HepG2 (cell line): Measurements from ENCODE around the gene STIP1. TPM values are rescaled to one million over a fixed set of nuclear protein-coding genes. Genes with fewer than 3 reads are reported as not detected.
A peak's percentile ranks its signal among the peaks of the same experiment; 100 is the strongest.

ENCODE experiments used
- CENPX ChIP-seq: sonication (generic); formaldehyde crosslinking; IDR thresholded peaks from 2 replicates; pipeline ENCODE4 v1.9.0; 2021; ENCODE audit warnings: mild to moderate bottlenecking, missing genetic modification reagents, moderate library complexity
- CHD4 ChIP-seq: fragments of 200-600 bp; sonication (generic); IDR thresholded peaks from 2 replicates; pipeline ENCODE4 v1.7.0; 2017; ENCODE audit warnings: mild to moderate bottlenecking, low read length, borderline replicate concordance
- EHMT2 ChIP-seq: fragments of 200-600 bp; sonication (generic); IDR thresholded peaks from 2 replicates; pipeline ENCODE4 v1.7.0; 2017; ENCODE audit warnings: antibody characterized with exemption, low read depth, low read length, borderline replicate concordance
- ELF3 ChIP-seq: IDR thresholded peaks from 2 replicates; pipeline ENCODE4 v1.6.1; 2016; ENCODE audit warnings: missing genetic modification reagents, missing compliant biosample characterization
- IKZF4 ChIP-seq: sonication (generic); formaldehyde crosslinking; IDR thresholded peaks from 2 replicates; pipeline ENCODE4 v1.5.1; 2020; ENCODE audit warnings: borderline replicate concordance, mild to moderate bottlenecking, low read depth, missing genetic modification reagents; ENCODE audit errors: not compliant biosample characterization
- KDM5A ChIP-seq: fragments of 200-600 bp; sonication (generic); IDR thresholded peaks from 2 replicates; pipeline ENCODE4 v1.7.0; 2018; ENCODE audit warnings: antibody characterized with exemption, mild to moderate bottlenecking, low read length, borderline replicate concordance
- KMT2A ChIP-seq: sonication (generic); formaldehyde crosslinking; IDR thresholded peaks from 2 replicates; pipeline ENCODE4 v1.4.0; 2020; ENCODE audit warnings: missing genetic modification reagents
- KMT2B ChIP-seq: IDR thresholded peaks from 2 replicates; pipeline ENCODE4 v1.6.1; 2016; ENCODE audit warnings: missing genetic modification reagents, missing compliant biosample characterization
- LCORL ChIP-seq, 2 experiments: fragments of 450-650 bp in 1 of 2; sonication (generic) in 1 of 2; formaldehyde crosslinking in 1 of 2; IDR thresholded peaks; 2 replicates each; pipeline versions ENCODE4 v1.5.0 to v1.6.1; 2017 to 2020; ENCODE audit warnings: antibody characterized with exemption in 1 of 2, missing genetic modification reagents in 1 of 2
- MEF2D ChIP-seq: sonication (generic); formaldehyde crosslinking; IDR thresholded peaks from 2 replicates; pipeline ENCODE4 v1.5.1; 2020; ENCODE audit warnings: mild to moderate bottlenecking, missing genetic modification reagents
- MEIS1 ChIP-seq: sonication (generic); formaldehyde crosslinking; IDR thresholded peaks from 2 replicates; pipeline ENCODE4 v1.9.0; 2021; ENCODE audit warnings: mild to moderate bottlenecking, missing genetic modification reagents, moderate library complexity, borderline replicate concordance
- MYNN ChIP-seq: sonication (generic); formaldehyde crosslinking; IDR thresholded peaks from 2 replicates; pipeline ENCODE4 v1.4.0; 2020; ENCODE audit warnings: mild to moderate bottlenecking, low read depth, missing genetic modification reagents
- NFIB ChIP-seq: sonication (generic); formaldehyde crosslinking; IDR thresholded peaks from 2 replicates; pipeline ENCODE4 v1.9.0; 2021; ENCODE audit warnings: missing genetic modification reagents, mild to moderate bottlenecking, borderline replicate concordance
- NPAS2 ChIP-seq: sonication (generic); formaldehyde crosslinking; IDR thresholded peaks from 2 replicates; pipeline ENCODE4 v1.8.0; 2022; ENCODE audit warnings: mild to moderate bottlenecking, missing genetic modification reagents, borderline replicate concordance
- SMAD1 ChIP-seq: sonication (generic); formaldehyde crosslinking; IDR thresholded peaks from 2 replicates; pipeline ENCODE4 v1.4.0; 2020; ENCODE audit warnings: missing genetic modification reagents, low read depth, mild to moderate bottlenecking, borderline replicate concordance
- TCF7L2 ChIP-seq: IDR thresholded peaks from 2 replicates; pipeline ENCODE4 v1.6.1; 2011; ENCODE audit warnings: mild to moderate bottlenecking, low read depth, low read length, moderate library complexity
- U2AF2 ChIP-seq: fragments of 200-400 bp; formaldehyde crosslinking; IDR thresholded peaks from 2 replicates; pipeline ENCODE4 v1.6.1; 2017; ENCODE audit warnings: low read depth, mild to moderate bottlenecking, low read length
- YEATS2 ChIP-seq: sonication (generic); formaldehyde crosslinking; IDR thresholded peaks from 2 replicates; pipeline ENCODE4 v1.4.0; 2020; ENCODE audit warnings: missing genetic modification reagents, borderline replicate concordance
- ZNF124 ChIP-seq: sonication (generic); formaldehyde crosslinking; IDR thresholded peaks from 2 replicates; pipeline ENCODE4 v1.4.0; 2020; ENCODE audit warnings: missing genetic modification reagents
- ZNF326 ChIP-seq: sonication (generic); formaldehyde crosslinking; IDR thresholded peaks from 2 replicates; pipeline ENCODE4 v1.4.0; 2020; ENCODE audit warnings: missing genetic modification reagents, borderline replicate concordance
- ZNF557 ChIP-seq: sonication (generic); formaldehyde crosslinking; IDR thresholded peaks from 2 replicates; pipeline ENCODE4 v1.4.0; 2020; ENCODE audit warnings: missing genetic modification reagents
- polyA plus RNA-seq, 8 experiments: library from polyadenylated mRNA; depleted of rRNA in 3 of 8; stranded (reverse) in 7 of 8; unstranded in 1 of 8; fragments of >200 nt; fragmentation: Illumina TruSeq in 4 of 8; extraction: Trizol in 4 of 8; gene quantifications; 2 replicates each; pipeline versions ENCODE4 v1.2.1 to v1.2.3, GENCODE V29; 2011 to 2016; ENCODE audit warnings: low read depth in 4 of 8, missing spikeins in 1 of 8, mixed read lengths in 1 of 8; ENCODE audit not compliant: insufficient read depth in 1 of 8
- total RNA-seq, 5 experiments: library from RNA; depleted of rRNA; stranded (reverse); fragments of >200 nt; fragmentation: Illumina TruSeq; extraction: Trizol; gene quantifications; 2 replicates each; pipeline ENCODE4 v1.2.3, GENCODE V29; 2016; ENCODE audit warnings: low read depth in 1 of 5
- TF ChIP-seq, protein P1 (sequence below): sonication (generic); formaldehyde crosslinking; IDR thresholded peaks from 2 replicates; pipeline ENCODE4 v1.8.0; 2022; ENCODE audit warnings: missing genetic modification reagents, mild to moderate bottlenecking, borderline replicate concordance
- TF ChIP-seq, protein P2 (sequence below): sonication (generic); formaldehyde crosslinking; IDR thresholded peaks from 2 replicates; pipeline ENCODE4 v1.4.0; 2020; ENCODE audit warnings: missing genetic modification reagents
- TF ChIP-seq, protein P3 (sequence below): IDR thresholded peaks from 2 replicates; pipeline ENCODE4 v1.6.1; 2016; ENCODE audit warnings: control low read depth

STIP1 gene
- total and polyA plus RNA-seq, 2 of the 13 experiments (the other 11 are each of a cell fraction or from before 2014, with no cell fraction given): 81.1 to 217 TPM

DNA sequence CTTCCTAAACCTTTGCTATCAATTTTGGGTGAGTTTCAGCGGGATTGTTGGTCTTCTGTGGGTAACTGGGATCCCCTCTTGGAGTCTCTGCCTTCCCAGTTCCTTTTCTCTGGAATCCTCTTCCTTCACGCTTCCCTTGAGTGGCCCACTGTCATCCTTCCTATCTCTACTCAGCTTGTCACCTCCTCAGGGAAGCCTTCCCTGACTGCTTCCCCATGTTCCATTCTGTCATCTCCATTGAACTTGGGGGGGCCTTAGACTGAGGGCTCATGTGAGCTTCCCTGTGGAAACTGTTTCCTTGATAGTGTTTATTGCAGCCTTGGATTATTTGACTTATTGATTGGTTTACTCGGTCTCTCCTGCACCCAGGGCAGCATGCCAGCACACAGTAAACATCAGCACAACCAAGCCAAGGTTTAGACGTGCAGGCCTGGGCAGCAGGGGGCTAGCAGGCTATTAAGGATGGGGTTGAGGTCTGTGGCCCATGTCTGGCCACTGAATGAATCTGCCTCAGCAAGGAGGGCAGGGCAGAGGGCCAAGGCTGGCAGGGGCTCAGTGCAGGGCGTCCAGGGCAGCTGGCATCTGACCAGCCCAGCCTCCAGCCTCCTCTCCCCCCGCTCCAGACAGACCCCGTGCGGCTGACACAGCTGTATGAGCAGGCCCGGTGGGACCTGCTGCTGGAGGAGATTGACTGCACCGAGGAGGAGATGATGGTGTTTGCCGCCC lies 32.8 kb downstream of the STIP1 start (continued):
- TF ChIP-seq, protein P1, sequence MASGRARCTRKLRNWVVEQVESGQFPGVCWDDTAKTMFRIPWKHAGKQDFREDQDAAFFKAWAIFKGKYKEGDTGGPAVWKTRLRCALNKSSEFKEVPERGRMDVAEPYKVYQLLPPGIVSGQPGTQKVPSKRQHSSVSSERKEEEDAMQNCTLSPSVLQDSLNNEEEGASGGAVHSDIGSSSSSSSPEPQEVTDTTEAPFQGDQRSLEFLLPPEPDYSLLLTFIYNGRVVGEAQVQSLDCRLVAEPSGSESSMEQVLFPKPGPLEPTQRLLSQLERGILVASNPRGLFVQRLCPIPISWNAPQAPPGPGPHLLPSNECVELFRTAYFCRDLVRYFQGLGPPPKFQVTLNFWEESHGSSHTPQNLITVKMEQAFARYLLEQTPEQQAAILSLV (CRISPR knock-in tag): no peak
- TF ChIP-seq NPAS2 (CRISPR knock-in tag) (no peak), CHD4 (no peak), NFIB (CRISPR knock-in tag) (no peak), CENPX (no peak), EHMT2 (no peak), SMAD1 (CRISPR knock-in tag) (no peak), IKZF4 (no peak), KMT2A (CRISPR knock-in tag) (no peak), MEF2D (CRISPR knock-in tag) (no peak), ZNF124 (CRISPR knock-in tag) (no peak), TCF7L2 (no peak), MYNN (CRISPR knock-in tag) (no peak), LCORL (IDR thresholded peaks at IDR 0.05) (no peak), LCORL (CRISPR knock-in tag; IDR thresholded peaks at IDR 0.05) (no peak), KDM5A (no peak), ZNF557 (no peak), MEIS1 (no peak), YEATS2 (no peak), ELF3 (CRISPR knock-in tag) (peak; percentile 35; the same call in 1 of the 2 replicates), KMT2B (CRISPR knock-in tag) (no peak), U2AF2 (no peak), ZNF326 (CRISPR knock-in tag) (no peak)
- TF ChIP-seq, protein P2, sequence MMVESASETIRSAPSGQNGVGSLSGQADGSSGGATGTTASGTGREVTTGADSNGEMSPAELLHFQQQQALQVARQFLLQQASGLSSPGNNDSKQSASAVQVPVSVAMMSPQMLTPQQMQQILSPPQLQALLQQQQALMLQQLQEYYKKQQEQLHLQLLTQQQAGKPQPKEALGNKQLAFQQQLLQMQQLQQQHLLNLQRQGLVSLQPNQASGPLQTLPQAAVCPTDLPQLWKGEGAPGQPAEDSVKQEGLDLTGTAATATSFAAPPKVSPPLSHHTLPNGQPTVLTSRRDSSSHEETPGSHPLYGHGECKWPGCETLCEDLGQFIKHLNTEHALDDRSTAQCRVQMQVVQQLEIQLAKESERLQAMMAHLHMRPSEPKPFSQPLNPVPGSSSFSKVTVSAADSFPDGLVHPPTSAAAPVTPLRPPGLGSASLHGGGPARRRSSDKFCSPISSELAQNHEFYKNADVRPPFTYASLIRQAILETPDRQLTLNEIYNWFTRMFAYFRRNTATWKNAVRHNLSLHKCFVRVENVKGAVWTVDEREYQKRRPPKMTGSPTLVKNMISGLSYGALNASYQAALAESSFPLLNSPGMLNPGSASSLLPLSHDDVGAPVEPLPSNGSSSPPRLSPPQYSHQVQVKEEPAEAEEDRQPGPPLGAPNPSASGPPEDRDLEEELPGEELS (CRISPR knock-in tag): peak; percentile 68
- TF ChIP-seq, protein P3, sequence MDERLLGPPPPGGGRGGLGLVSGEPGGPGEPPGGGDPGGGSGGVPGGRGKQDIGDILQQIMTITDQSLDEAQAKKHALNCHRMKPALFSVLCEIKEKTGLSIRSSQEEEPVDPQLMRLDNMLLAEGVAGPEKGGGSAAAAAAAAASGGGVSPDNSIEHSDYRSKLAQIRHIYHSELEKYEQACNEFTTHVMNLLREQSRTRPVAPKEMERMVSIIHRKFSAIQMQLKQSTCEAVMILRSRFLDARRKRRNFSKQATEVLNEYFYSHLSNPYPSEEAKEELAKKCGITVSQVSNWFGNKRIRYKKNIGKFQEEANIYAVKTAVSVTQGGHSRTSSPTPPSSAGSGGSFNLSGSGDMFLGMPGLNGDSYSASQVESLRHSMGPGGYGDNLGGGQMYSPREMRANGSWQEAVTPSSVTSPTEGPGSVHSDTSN: no peak
